ENCODE measurements around the gene MAP3K5.

- no peak for TF ChIP-seq CTCF (conservative IDR thresholded peaks at IDR 0.05 in 1 of 2, IDR thresholded peaks at IDR 0.05 in 1 of 2; ENCODE audit: low read depth in 1 of 2, low read length in 2 of 2)
- no peak for TF ChIP-seq EZH2 (IDR thresholded peaks at IDR 0.05; ENCODE audit: low read length, missing control alignments)
These were observed 22.5 kb downstream of the MAP3K5 start for GRCh38 chr6:136769759-136770158.
